KBM-7 (cell line): ENCODE data around the gene ALKBH3.
A peak's percentile ranks its signal among the peaks of the same experiment; 100 is the strongest.

Experiments used
- DNase-seq: peaks from one replicate; pipeline ENCODE4 v3.0.0-alpha.2; 2015
- in situ Hi-C: fragments of 300-500 bp; cut with MboI; formaldehyde crosslinking; loops from 2 replicates; pipeline ENCODE4 v1.14.3; 2020; ENCODE audit warnings: low sequenced_read_pairs, low pct_unique_long_range_greater_than_20kb, mixed read lengths

ALKBH3 gene

DNA sequence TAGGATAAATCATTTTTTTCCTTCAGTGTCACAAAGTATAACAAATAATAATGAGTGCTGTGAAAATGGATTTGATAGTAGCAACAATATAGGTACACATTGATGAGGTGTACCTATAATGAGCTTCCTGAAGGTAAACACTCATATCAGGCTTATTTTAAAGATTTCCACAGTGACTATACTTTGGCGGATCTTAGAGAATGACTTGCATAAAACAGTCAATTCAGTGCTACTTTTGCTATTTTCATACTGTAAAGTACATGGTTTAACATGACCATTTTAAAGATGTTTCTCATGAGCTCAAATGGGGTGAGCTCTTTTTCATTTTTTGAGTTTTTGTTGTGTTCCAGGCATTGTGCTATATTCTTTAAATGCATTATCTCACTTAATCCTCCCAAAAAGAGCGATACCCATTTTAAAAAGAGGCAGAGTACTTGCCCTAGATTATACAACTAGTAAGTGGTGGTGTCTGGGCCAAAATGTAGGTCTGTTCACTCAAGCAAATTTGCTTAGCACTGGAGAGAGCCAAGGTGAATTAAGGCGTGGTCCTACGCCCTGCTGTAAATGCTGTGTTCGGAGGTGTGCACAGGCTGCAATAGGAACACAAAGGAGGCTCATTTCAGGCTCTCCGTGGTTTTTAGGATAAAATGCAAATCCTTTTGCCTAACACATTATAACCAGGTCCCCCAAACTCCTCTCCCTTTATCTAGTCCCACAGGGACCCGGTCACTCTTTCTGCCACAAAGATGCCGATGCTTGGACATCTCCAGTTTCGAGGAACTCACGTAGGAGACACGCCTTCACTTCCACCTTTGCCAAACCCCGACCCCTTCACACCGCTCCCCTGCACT is 617 bp upstream of the ALKBH3 start:
- in situ Hi-C loops = no loop called here
- DNase-seq = no peak

DNA sequence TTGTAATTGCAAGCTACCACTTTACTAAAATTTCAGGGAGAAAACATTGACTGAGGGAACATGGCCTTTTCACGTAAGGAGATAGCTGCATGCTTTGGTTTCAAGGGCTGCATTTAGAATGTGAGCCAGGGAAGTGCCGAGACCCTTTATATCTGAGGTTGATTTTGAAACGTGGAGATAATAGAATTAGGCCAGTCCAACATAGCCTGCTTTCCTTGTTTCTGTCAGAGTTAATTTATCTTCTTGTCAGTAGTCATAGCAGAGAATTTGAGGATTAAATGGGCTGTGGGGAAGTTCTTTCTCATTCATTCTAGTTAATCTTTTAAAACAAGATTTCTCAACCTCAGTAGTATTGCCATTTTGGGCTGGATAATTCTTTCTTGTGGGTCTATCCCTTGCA is 12.2 kb downstream of the ALKBH3 start:
- no peak for DNase-seq
- in situ Hi-C loops = no loop called here

DNA sequence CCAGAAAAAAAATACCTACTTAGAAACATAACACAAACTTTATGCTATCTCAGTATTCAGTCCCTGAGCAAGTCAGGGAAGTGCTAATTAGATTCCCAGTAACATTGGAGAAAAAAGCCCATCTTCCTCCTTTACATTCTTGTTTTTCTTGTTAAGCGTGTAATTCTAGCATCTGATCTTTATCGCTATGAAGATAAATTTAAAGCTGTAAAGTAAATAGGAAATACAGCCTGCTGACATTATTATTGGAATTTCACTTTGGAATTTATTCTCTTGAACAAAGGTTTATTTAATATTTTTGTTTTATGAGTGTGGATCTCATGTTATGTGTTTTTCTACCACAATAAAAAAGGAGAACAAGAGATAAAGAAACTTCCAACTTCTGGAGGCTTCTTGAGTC is 13.9 kb downstream of the ALKBH3 start:
- DNase-seq = no peak
- in situ Hi-C loops = no loop called here

DNA sequence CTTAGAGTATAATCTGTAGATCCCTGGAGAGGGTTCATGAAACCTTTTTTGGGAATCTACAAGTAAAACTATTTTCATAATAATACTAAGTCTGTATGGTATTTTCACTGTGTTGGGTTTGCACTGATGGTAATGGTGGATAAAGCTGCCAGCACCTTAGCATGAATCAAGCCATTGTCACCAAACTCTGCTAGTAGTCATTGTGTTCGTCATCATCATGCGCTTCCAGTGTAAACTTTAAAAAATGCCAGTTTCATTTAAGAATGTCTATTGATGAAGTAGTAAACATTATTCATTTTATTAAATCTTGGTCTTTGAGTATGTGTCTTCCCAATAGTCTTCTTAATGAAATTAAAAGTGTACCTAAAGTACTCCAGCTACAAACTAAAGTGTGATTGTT is 15.0 kb downstream of the ALKBH3 start:
- in situ Hi-C loops = no loop called here
- DNase-seq = no peak

DNA sequence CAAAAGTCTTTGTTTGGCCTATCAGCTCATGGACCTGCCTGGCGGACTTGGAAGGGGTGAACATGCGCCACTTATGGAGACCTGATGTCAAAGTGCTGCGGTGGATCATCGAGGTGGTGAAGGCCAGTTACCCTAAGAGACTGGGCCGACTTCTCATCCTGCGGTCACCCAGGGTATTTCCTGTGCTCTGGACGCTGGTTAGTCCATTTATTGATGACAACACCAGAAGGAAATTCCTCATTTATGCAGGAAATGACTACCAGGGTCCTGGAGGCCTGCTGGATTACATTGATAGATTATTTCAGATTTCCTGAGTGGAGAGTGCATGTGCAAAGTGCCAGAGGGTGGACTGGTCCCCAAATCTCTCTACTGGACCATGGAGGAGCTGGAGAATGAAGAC is 17.9 kb downstream of the ALKBH3 start:
- no peak for DNase-seq
- in situ Hi-C loops = no loop called here

DNA sequence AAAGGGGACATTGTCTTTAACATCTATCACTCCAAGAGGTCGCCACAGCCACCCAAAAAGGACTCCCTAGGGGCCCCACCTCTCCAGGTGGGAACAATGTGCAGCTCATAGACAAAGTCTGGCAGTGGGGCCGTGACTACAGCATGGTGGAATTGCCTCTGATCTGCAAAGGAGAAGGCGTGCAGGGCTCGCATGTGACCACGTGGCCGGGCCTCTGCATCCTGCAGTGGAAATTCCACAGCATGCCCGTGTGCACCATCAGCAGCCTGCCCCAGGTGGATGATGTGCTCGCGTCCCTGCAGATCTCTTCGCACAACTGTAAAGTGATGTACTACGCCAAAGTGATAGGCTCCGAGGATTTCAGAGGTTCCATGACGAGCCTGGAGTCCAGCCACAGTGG is 18.5 kb downstream of the ALKBH3 start:
- in situ Hi-C loops = no loop called here
- DNase-seq = no peak

DNA sequence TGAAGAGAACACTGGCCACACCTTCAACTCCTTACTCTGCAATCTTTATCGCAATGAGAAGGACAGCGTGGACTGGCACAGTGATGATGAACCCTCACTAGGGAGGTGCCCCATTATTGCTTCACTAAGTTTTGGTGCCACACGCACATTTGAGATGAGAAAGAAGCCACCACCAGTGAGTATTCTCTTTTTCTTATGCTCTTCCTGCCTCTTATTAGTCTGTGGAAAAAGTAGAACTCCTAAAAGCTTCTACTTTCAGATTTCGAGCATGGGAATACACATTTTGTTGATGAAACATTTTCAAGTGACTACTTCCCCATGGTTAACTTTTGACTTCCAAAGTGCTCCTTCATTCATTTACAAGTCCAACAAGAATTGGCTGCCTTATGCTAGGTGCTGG is 20.9 kb downstream of the ALKBH3 start:
- DNase-seq = no peak
- in situ Hi-C loops = no loop called here

DNA sequence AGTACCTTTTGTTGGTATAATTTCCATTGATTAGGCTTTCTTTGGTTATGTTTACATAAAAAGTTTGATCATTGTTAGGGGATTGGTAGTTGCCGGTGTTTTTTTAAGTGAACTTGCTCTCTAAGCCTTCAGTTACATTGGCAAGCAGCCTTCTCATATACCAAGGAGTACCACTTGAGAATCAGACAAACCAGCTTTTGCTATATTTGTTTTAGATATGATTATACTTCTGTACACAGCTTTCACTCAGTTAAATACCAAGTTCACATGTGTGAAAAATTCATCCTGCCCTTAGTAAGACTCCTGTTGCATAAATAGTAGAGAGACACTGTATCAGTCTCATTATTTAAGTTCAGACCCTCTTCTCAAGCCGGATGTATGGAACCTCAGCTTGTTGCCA is 22.4 kb downstream of the ALKBH3 start:
- no peak for DNase-seq
- in situ Hi-C loops = no loop called here

DNA sequence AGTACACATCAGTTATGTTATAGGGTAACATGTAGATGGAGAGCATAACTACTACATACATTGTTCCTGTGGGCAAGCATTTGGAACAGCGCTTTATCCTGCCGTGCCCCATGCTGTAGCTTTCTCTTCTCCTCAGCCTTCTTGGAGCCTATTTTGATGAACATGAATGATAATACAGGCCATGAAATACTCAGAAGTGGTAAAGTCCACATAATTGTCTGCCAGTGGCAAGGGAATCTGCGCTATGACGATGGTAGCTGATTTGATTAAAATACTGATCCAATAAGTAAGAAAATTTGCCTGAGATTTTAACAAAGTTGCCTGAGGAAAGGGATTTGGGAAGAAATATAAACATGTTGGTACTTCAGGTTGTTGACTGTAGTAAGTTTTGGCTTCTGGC is 23.3 kb downstream of the ALKBH3 start:
- in situ Hi-C loops = no loop called here
- no peak for DNase-seq

DNA sequence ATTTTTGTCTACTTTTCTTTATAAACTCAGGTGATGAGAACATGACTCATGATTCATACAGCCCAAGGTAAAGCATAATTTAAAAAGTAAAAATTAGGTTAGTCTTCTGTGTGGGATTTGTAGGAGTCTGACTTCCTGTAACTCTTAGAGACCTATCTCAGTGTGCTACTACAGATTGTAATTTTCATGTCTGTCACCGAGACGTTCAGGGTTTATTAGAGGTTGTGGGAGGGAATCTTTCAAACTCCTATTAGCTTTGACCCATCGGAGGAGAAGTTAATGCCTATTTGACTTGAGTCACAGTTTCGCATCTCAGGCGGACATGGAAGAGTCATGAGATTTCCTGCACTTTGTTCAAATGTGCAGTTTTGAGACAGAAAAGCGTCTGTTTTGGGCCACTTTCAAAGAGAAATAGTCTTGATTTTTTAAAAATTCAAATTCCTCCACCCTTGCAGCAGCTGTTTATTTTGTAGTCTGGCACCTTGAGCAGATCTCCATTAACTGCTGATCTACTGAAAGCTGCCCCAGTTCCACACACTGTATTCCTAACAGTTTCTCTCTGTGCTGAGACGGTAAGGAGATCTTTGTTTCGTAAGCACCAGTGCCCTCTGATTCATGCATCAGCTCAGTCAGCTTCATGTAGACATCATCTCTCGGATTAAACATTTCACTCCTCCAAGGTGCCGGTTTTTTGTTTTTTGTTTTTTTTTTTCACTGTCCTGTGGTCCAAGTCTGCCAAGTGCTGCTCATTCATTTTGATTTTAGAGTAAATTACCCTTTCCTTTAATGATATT is 24.3 kb downstream of the ALKBH3 start:
- DNase-seq = no peak
- in situ Hi-C loops = no loop called here

DNA sequence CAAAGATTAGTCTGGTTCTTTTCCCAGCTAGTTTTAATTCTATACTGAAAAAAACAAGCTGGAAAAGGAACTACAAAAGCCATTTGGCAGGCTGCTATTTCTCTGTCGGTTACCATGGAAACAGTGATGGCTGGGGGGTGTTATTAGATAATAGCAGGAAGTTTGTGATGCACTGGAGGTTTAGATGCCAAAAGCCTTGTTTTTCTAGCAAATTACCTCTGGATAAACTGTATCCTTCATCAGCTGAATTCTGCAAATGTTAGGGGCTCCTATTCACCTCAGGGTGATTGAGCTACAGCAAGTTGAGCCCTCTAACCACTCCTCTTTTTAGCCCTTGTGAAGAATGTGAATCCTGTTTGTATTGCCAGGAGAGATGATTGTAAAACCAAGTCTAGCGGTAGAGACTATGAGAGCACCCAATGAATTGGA is 25.2 kb downstream of the ALKBH3 start:
- in situ Hi-C loops = no loop called here

DNA sequence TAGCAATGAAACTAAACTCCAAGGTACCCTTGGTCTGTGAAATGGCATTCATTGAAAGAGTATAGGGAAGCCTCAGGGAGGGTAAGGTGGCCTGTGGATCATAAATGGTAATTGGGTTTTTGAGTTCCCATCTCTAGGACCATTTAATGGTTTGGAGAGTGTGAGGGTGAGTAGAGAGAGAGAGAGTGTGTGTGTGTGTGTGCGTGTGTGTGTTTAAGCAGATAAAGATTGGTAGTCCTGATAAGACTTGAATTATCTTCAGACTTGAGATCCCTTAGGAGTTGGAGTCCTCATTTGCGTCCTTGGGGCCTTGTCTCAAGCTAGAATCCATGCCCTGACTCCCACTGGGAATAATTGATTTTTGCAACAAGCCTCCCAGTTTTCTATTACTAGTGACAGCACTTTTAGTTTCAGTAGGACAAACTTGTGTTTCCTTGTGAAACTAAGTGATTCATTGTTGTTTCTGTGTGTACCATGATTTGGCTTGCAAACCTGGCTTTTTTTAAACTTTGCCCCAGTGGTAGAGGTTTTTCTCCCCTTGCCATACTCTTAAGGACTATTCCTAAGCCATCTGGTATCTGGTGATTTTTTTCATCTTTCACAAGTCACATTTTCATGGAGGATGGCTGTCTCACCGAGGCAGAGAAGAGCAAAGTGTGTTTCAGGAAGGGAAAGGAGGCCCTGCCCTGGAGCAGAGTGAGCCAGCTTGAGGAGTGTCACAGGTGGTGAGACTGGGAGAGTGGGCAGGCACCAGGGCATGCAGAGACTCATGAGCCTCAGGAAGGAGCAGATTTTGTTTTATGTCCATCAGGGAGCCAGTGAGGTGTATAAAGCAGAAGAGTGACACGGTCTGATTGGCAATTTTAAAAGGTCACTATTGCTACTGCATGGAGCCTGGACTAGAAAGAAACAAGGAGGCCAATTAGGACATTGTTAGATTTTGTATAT is 26.7 kb downstream of the ALKBH3 start:
- DNase-seq = no peak
- in situ Hi-C loops = no loop called here

More for the DNA sequence above, 25.2 kb downstream of the ALKBH3 start:
- peak; percentile 5 for DNase-seq

DNA sequence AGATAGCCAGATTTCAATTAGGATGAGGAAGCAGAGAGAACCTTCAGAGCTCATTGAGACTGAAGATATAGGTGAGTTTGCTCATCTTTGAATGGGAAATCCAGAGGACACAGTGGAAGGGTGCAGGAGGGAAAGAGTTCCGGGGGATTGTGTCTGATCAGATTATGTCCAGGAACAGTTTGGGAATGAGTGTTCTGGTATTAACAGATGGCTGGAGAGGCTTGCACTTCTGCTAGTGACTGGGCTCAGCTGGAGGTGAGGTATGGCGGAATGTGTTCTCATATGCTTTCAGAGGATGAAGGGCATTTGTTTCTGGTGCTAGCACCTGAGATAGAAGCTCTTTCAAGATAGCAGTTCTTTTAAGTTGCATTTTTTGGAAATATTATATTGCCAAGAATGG is 27.6 kb downstream of the ALKBH3 start:
- in situ Hi-C loops = no loop called here
- DNase-seq = no peak

DNA sequence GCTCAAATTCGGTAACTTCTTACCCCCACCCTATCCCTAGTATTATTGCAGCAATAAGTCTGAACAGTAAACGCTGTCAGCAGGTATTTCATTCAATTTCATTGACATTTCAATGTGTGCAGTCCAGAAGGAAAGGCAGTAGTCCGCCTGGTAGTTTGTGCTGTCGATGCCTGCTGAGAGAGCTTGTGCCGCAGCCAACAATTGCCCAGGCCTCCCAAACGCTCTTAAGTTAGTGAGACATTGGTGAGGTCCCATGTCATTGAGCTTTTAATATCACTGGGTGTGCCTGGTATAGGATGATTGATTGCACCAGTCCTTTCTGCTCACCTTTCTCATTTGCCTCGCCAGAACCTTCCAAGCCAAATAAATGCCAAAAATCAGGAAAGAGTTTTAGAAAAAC is 28.1 kb downstream of the ALKBH3 start:
- DNase-seq = no peak
- in situ Hi-C loops = no loop called here

DNA sequence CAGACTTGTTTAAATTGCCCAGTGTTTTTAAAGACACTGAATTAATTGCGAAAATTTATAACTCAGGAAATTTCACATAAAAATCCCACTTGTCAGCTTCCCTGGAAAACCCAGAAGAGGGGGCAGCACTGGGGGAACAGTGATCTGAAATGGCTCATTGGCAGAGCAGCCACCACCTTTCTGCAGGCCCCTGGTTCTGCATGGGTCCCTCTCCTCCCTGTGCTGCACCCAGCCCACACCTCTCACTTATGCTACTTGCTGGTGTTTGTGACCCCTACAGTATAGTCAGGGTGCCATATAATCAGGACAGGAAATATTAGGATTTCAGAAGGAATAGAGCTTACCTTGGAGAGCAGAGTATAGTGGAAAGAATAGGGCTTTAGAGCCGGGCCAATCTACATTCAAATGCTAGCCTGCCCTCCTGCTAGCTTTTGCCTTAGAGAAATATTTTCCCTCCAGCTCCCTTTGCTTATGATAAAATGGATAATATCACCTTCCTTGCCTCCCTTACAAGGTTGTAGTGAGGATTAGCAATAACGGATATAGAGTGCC is 33.3 kb downstream of the ALKBH3 start:
- in situ Hi-C loops = no loop called here
- no peak for DNase-seq

DNA sequence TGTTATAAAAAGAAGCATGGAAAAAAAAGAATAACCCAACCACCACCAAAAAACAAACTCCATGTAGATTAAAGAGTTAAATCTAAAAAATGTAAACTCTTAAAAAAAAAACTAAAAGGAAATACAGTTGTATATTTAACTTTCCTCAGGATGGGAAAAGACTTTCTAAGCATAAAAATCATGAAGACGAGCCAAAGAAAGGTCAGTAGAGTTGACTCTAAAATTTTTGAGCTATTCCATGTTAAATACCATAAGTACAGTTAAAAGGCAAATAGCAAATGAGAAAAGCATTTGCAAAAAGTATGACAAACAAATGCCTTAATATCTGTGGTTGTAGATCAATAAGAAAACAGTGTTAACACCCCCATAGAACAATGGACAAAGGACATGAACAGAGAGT is 33.8 kb downstream of the ALKBH3 start:
- DNase-seq = no peak
- in situ Hi-C loops = no loop called here

DNA sequence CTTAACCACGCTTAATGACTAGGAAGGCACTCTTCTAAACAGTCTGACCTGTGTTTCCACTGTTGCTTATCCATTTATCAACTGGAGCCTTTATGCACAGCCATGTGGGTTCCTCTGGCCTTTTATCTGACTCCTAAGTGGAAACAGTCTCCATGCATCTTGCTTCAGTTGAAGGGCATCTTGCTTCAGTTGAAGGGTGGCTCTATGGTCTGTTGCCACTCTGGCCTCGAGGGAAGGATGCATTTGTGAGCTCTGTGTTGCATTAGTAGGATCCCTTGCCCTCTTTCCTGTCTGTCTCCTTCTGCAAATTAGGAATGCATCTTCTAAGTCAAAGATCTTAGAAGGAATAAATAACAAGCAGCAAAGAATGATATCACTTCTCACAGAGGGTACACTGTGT is 36.0 kb downstream of the ALKBH3 start:
- DNase-seq = no peak
- in situ Hi-C loops = no loop called here

DNA sequence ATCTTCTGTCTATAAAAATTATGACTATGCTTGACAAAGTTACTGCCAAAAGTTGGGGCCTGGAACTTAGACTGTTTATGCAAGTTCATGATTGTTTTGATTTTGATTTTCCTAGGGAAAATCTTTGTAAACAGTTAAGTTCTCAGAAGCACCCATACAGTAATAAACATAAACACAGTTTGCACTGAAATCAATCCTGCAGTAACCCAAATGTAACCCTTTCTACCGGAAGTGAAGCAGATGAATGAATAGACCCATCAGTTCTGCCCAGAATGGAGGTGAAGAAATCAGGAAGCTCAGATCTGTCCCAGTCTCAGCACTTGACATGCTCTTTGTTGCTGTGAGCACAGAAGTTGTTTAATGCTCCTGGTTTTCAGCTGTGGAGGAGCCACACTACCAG is 37.2 kb downstream of the ALKBH3 start:
- no peak for DNase-seq
- in situ Hi-C loops = no loop called here

DNA sequence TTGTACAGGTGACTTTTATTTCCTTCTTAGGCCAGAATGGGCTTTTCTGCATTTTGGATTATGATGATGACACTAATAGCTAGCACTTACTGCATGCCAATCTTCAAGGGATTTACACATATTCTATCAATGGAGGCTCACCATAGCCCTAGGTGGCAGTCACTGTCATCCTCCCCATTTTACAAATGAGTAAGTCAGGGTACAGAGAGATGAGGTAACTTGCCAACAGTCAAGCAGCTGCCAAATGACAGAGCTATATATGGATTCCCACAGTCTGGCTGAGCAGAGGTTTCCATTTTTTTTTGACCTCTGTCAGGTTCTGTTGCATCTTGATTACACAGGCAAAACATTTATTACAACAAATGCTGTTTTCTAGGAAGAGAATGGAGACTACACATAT is 38.0 kb downstream of the ALKBH3 start:
- no peak for DNase-seq
- in situ Hi-C loops = no loop called here
